DMS114 treated with DMSO at 0.1 percent for 48 hours (cell line): ENCODE measurements around the gene NOL4L.

ENCODE experiments used
- DNase-seq: peaks from one replicate; lab custom pipeline; 2025; ENCODE audit not compliant: unreplicated experiment; lab: John Stamatoyannopoulos, UW

Gene NOL4L, protein sequence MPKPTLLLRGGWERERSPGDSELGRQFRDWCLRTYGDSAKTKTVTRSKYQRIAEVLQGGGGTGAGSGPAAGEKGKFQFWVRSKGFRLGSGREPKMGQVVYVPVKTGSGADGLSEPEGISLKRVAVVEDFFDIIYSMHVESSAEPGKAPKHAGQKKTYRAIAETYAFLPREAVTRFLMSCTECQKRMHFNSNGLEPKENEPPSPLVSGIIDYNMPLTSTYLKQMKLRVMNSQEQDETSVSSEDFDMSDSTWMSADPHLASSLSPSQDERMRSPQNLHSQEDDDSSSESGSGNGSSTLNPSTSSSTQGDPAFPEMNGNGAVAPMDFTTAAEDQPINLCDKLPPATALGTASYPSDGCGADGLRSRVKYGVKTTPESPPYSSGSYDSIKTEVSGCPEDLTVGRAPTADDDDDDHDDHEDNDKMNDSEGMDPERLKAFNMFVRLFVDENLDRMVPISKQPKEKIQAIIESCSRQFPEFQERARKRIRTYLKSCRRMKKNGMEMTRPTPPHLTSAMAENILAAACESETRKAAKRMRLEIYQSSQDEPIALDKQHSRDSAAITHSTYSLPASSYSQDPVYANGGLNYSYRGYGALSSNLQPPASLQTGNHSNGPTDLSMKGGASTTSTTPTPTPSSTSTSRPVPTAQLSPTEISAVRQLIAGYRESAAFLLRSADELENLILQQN

DNA sequence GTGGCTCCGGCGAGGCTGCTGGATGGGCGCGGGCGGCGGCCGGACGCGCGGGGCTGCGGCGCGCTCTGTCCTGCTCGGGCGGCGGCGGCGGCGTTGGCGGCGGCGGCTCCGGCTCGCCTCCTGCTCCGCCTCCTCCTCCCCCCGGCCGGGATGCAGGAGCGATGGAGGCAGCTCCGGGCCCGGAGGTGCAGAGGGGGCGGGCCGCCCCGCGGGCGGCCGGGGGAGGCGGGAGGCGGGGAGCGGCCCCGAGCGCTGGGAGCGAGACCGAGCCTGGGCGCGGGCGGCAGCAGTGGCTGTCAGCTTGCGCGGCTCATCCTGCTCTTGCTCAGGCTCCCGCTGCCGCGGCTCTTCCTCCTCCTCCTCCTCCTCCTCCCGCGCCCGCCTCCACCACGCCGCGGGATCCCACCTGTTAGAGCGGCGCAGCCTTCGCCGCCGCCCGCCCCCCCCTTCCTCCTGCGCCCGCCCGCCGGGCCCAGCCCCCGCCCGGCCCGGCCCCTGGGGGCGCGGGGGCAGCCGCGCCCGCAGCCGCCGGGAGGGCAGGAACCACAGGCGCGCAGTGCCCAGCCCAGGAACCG, at the start of gene NOL4L:
TSS of gene NOL4L (minus strand) at position 323 of the 575 bp plus-strand sequence. CDS start 443 bp downstream, outside the sequence.
- no peak for DNase-seq

- no peak for DNase-seq
Measured at GRCh38 chr20:32634041-32634805, 49.1 kb upstream of the NOL4L start.

DNA sequence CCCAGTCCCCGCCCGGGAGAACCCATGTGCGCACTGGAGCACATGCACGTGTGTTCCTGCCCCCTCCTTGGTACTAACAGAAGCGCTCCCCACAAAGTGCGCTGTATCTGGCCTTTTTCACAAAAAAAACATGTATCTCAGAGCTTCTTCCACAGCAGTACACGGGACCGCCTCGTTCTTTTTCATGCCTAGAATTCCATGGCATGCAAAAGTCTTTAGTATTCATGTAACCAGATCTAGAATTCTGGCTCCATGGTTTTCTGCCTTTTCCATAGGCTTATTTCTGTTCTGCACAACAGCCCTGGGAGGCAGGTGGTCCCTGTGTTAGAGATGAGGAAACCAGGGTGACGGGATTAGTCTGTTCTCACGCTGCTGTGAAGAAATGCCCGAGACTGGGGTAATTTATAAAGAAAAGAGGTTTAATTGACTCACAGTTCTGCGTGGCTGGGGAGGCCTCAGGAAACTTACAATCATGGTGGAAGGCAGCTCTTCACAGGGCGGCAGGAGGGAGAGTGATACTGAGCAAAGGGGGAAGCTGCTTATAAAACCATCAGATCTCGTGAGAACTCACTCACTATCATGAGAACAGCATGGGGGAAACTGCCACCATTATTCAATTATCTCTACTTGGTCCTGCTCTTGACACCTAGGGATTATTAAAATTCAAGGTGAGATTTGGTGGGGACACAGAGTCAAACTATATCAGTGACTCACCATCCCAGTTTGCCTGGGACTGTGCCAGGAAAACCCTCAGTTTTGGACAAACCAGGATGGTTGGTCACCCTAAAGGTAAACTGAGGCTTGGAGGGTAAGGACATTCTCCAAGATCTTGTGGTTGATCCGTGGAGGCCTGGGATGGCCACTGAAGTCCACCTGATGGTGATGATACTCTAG, 47.6 kb upstream of the NOL4L start:
- DNase-seq, result no peak

- no peak for DNase-seq
Measured at GRCh38 chr20:32631933-32632460, 46.9 kb upstream of the NOL4L start.

DNA sequence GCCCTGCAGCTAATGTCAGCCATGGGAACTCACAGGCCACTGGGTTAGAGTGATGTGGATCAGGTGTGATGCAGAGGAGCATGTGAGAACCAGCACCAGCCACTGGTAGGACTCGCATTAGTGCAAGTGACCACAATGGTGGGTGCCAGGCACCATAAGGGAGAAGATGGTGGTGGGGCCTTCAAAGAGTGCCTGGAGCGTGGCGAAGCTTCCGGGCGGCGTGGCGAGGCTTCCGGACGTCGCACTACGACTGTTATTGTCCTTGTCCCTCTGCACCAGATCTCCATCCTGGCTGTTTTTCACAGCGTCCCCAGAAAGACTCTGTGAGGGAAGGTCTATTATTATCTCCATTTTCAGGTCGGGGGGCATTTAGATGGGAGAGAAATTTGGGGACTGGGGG, 44.7 kb upstream of the NOL4L start:
- no peak for DNase-seq

DNA sequence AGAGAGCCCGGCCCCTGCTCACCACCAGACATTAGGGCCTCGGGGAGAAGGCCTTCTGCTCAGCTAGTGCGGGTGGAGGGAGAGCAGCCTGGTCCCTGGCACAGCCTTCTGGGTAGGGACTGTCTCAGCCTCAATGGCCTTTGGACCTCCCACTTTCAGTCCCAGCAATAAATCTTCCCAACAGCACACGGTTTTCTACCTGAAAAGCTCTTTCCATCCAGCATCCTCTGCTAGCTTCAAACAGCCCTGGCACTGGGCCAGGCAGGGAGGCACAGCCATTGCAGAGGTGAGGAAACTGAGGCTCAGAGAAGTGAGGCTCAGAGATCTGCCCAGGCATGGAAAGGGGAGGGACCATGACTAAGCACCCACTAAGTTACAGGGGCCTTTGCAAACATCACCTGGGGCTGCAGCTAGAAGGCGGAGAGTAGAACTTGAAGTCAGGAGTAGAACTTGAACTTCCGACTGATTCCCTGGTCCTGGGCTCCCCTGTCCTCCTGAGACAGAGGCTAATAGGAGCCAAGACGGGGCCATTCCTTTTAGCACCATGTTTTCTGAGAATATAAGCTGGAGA, 43.9 kb upstream of the NOL4L start:
- no peak for DNase-seq

GRCh38 chr20:32626859-32627636, 41.9 kb upstream of the NOL4L start:
- no peak for DNase-seq

- no peak for DNase-seq
Measured at GRCh38 chr20:32626407-32626806, 41.3 kb upstream of the NOL4L start.

- DNase-seq, result no peak
Measured at GRCh38 chr20:32625996-32626395, 40.9 kb upstream of the NOL4L start.

GRCh38 chr20:32624687-32625345, 39.7 kb upstream of the NOL4L start:
- DNase-seq, result no peak

DNA sequence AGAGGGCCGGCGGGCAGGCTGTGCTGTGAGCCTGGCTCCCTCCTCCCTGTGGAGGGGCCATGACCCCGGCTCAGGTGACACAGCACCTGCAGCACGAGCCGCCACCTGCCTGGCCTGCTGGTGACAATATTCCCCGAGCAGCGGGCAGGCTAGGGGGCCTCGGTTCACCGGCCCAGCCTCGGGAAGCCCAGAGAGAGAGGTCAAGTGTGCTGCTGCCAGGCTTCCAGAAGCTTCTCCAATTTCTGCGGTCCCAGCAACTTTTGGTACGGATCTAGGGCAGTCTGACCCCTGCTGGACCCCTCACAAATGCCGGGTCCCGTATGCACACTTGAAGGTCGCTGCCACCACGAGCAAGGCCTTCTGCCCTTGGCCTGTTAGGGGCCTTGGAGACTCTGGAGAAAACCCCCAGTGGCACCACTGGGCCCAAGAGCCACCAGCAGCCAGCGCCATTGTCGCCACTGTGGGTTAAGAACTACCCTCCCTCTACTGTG, 38.6 kb upstream of the NOL4L start:
- no peak for DNase-seq

DNA sequence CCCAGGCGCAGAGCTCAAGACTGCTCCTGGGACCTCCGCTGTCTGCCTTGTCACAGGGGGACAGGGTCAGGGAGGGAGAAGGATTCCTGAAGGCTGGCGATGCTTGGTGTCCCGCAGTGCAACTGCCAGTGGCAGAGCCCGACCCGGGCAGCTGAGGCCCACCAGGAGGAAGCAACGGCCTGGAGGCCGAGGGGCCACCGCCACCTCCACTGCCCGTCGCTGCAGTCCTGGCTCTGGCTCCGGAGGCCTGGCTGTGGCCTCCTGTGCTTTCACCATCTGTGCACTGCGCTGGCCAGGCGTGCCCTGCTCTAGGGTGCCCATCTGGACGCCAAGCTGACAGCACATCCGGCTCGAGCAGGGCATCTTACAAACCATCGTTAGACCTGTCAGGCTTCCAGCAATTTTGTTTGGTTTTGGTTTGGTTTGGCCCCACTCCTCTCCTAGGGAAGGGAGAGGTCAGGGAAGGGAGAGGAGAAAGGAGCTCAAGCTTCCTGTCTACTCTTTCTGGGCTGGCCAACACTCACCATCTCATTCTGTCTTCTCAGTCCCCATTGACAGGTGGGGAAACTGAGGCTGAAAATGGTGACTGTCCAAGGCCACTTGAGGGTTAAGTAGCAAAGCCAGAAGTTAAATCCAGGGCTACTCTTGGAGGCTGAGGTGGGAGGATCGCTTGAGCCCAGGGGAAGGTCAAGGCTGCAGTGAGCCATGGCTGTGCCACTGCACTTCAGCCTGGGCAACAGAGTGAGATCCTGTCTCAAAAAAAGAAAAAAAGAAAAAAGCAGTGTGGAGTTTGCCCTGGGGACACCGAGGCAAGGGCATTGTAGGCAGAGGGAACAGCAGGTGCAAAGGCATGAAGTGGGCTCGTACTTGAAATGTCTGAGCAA, 37.7 kb upstream of the NOL4L start:
- DNase-seq, result no peak

DNA sequence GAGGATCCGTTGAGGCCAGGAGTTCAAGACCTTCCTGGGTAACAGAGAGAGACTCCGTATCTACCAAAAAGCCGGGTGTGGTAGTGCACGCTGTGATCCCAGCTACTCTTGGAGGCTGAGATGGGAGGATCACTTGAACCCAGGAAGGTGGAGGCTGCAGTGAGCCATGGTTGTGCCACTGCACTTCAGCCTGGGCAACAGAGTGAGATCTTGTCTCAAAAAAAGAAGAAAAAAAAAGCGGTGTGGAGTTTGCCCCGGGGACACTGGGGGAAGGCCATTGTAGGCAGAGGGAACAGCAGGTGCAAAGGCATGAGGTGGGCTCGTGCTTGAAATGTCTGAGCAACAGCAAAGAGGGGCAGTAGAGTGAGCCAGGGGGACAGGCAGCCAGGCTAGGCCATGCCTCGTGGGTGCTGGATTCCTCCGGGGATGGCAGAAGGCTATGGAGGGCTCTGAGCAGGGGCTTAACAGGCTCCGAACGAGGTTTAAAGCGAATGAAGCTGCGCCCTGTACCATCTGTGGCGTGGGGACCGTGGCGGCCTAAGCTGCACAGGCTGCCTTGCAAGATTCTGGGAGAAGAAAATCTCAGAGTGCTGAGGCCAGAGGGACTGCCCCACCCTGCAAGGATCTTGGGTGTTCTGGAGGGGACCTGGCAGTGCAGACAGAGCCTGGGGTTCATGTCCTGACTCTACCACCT, 36.9 kb upstream of the NOL4L start:
- no peak for DNase-seq

- DNase-seq, result peak; percentile 8
Measured at GRCh38 chr20:32621071-32621890, 36.1 kb upstream of the NOL4L start.

DNA sequence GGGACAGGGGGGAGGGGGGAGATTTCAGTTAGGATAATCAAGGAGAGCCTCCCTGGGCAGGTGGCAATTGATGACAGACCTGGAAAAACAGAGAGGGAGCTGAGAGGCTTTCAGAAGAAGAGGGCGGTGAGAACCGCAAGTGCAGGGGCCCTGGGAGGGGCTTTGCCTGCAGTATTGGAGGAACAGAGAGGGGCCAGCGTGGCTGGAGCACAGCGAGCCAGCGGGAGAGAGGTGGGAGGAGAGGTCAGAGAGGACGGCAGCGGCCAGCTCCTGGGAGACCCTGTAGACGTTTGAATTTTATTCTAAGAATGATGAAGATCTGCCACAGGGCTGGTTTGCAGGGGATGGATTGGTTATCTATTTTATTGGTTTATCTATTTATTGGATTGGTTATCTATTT, 34.5 kb upstream of the NOL4L start:
- DNase-seq, result no peak

DNA sequence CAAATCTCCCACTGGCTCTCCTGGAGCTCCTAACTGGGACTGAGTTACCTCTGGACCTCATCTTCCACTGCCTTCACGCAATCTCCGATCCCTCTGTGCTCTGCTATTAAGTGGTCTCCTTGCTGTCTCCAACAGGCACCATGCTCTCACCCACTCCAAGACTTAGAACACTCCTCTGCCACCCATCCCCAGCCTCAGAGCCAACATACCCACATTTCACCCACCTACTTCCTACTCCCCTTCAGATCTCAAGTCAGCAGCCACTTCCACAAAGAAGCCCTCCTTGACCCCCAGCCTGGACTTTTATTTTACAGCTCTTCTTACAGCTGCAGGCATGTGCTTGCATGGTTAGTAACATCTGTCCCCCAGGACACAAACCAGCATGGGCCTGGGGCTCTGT, 29.6 kb upstream of the NOL4L start:
- no peak for DNase-seq
